Testis (tissue), 2 donors: Measurements from ENCODE around the gene PPFIBP2.

ENCODE experiments used
- CTCF ChIP-seq, 3 experiments: fragments of 450-650 bp in 2 of 3; fragments of 200-600 bp in 1 of 3; sonication (generic) in 1 of 3; IDR thresholded peaks; one replicate each; pipeline ENCODE4 v1.5.1; 2016 to 2019; ENCODE audit warnings: antibody characterized with exemption in 3 of 3, mild to moderate bottlenecking in 2 of 3, moderate library complexity in 1 of 3
- POLR2A ChIP-seq: fragments of 450-650 bp; IDR thresholded peaks from one replicate; pipeline ENCODE4 v1.6.1; 2017; ENCODE audit warnings: antibody characterized with exemption, mild to moderate bottlenecking, moderate library complexity

- TF ChIP-seq CTCF (IDR thresholded peaks at IDR 0.05) (no peak), POLR2A (no peak)
These were observed 95.2 kb downstream of the PPFIBP2 start for GRCh38 chr11:7609015-7609414.
